Measurements from ENCODE around the gene DSCAML1.

DNA sequence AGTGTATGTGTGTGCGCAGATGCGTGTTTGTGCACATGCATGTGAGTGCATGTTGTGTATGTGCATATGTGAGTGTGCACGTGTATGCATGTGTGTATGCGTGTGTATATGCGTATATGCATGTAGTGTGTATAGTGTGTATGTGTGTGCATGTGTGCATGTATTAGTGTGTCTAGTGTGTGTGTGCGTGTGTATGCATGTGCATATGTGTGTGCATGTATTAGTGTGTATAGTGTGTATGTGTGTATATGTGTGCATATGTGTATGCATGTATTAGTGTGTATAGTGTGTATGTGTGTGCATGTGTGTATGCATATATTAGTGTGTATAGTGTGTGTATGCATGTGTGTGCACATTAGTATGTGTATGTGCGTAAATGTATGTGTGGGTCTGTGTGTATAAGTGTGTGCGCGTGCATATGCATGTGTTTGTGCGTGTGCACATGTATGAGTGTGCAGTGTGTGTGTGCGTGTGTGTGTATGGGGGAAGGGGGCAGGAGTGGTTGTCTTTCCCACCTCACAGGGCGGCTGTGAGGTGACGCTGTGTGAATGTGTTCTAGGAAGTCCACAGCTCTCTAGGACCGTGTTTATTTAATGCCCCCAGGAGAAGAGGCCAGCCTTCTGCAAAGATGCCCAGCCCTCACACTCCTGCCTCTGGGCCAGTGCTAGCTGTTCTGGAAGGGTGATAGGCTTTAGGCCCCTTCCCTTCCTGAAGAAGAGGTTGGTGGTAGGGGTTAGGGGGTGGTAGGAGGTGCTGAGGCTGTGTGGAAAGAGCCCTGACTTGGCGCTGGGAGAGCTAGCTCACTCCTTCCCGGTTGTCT lies 354.8 kb downstream of the DSCAML1 start:
- TF ChIP-seq, protein P1, sequence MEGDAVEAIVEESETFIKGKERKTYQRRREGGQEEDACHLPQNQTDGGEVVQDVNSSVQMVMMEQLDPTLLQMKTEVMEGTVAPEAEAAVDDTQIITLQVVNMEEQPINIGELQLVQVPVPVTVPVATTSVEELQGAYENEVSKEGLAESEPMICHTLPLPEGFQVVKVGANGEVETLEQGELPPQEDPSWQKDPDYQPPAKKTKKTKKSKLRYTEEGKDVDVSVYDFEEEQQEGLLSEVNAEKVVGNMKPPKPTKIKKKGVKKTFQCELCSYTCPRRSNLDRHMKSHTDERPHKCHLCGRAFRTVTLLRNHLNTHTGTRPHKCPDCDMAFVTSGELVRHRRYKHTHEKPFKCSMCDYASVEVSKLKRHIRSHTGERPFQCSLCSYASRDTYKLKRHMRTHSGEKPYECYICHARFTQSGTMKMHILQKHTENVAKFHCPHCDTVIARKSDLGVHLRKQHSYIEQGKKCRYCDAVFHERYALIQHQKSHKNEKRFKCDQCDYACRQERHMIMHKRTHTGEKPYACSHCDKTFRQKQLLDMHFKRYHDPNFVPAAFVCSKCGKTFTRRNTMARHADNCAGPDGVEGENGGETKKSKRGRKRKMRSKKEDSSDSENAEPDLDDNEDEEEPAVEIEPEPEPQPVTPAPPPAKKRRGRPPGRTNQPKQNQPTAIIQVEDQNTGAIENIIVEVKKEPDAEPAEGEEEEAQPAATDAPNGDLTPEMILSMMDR (conservative IDR thresholded peaks at IDR 0.05; ENCODE audit: low read length) = no peak
- TF ChIP-seq EZH2phosphoT487 (IDR thresholded peaks at IDR 0.05; ENCODE audit: borderline replicate concordance, low read depth, low read length) = no peak

Data from OCI-LY7 (cell line).